Measurements from ENCODE around the gene BLACAT1. TPM values are rescaled to one million over a fixed set of nuclear protein-coding genes. Genes with fewer than 3 reads are reported as not detected.

The BLACAT1 gene
- total and polyA plus RNA-seq, 4 donors: 0.35 to 0.74 (median 0.58) TPM

DNA sequence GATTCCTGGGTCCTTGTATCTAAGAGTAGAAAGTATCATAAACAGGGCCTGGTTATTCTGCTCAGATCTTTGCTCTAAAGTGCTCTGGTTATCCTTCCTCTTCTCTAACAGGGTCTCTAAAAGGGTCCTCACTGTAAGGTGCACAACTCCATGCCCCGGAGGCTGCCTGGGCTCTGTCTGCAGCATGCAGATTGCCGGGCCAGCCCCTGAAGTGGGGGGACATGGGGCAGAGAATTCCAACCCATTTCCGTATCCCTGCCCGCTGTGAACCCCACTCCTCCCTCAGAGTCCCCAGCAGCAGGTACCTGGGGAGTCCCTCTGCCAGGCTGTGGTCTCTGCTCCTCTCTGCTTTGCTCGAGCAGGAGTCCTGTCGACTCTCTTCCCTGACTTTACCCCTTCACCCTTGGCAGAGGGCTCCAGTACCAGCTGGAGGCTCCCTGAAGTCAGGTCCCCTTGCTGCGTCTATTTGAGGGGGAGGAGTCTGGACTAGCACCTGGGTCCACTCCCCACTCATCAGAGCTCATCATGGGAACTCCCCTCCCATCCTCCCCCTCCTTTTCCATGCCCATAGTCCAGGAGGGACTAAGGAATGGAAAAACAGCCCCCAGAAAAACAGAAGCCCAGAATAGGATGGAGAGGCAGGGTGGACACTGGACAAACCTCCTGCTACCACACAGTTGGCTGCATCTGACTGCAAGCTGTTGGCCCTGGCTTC lies 12.1 kb downstream of the BLACAT1 start:
- Histone ChIP-seq H3K4me3 (no peak overlapping the region), H3K4me1 (ENCODE audit: control insufficient read depth in 5 of 5, insufficient read depth in 5 of 5, low read length in 5 of 5) (peaks cover 0 to 55% (median 20%) of the 10 kb centered on the region in 5 donors), H3K9me3 (ENCODE audit: control insufficient read depth in 4 of 4, insufficient read depth in 3 of 4, low read length in 3 of 4) (no peaks in the 10 kb centered on the region), H3K27ac (ENCODE audit: low read depth in 1 of 2, low read length in 1 of 2) (no peak overlapping the region), H3K9ac (ENCODE audit: insufficient read depth in 1 of 2, low read length in 2 of 2) (no peak overlapping the region), H3K27me3 (ENCODE audit: control insufficient read depth in 3 of 3, insufficient read depth in 3 of 3, low read length in 2 of 3) (no peaks in the 10 kb centered on the region), H3K36me3 (ENCODE audit: control insufficient read depth in 4 of 4, insufficient read depth in 4 of 4, low read length in 4 of 4) (no peaks in the 10 kb centered on the region)
- 91 to 94% methylated on average over 7 of the region's 7 CpGs for WGBS, 2 donors
- DNase-seq (no peak), ATAC-seq (ENCODE audit: insufficient read depth, low FRiP score) (no peak)
- TF ChIP-seq, protein P1, sequence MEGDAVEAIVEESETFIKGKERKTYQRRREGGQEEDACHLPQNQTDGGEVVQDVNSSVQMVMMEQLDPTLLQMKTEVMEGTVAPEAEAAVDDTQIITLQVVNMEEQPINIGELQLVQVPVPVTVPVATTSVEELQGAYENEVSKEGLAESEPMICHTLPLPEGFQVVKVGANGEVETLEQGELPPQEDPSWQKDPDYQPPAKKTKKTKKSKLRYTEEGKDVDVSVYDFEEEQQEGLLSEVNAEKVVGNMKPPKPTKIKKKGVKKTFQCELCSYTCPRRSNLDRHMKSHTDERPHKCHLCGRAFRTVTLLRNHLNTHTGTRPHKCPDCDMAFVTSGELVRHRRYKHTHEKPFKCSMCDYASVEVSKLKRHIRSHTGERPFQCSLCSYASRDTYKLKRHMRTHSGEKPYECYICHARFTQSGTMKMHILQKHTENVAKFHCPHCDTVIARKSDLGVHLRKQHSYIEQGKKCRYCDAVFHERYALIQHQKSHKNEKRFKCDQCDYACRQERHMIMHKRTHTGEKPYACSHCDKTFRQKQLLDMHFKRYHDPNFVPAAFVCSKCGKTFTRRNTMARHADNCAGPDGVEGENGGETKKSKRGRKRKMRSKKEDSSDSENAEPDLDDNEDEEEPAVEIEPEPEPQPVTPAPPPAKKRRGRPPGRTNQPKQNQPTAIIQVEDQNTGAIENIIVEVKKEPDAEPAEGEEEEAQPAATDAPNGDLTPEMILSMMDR (IDR thresholded peaks at IDR 0.05; ENCODE audit: control extremely low read depth, extremely low read depth): no peak

DNA sequence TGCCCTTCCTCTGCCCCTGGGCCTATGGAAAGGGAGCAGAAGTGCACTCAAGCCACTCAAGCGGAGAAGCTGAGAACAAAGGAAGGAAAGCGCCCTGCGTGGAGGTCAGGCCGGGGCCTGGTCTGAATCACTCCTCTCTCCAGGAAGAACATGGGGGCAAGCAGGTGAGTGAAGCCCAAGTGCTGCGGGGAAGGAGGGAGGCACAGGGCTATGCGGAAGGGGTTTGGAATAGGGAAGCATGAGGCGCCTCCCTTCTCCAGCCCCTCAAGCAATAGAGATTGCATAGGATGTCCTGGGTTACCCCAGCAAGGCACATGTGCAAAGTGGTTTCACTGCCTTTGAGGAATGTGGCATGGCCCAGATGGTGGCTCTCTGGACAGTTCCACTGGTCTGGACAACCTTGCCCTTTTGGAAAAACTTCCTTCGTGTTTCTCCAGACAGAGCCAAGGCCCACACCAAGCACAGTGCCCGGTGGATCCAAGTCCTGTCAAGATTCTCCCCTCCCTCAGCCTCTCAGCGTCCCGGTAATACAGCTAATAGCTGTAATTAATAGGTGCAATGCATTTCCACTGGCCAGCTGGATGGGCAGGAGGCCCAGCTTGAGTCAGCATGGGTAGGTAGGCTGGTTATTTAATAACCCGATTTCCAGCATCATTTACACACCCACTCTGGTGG lies 13.7 kb downstream of the BLACAT1 start:
- no peak overlapping the region for H3K9ac ChIP-seq (ENCODE audit: insufficient read depth in 1 of 2, low read length in 2 of 2)
- H3K27ac ChIP-seq (ENCODE audit: low read depth in 1 of 2, low read length in 1 of 2): peak overlapping the region in 1 of 2 donors; percentile 79
- ATAC-seq (ENCODE audit: insufficient read depth, low FRiP score) (no peak), DNase-seq (no peak)
- WGBS, 2 donors: 67 to 74% methylated on average over 12 of the region's 12 CpGs
- peaks cover 0 to 55% (median 26%) of the 10 kb centered on the region in 5 donors for H3K4me1 ChIP-seq (ENCODE audit: control insufficient read depth in 5 of 5, insufficient read depth in 5 of 5, low read length in 5 of 5)
- no peak overlapping the region for H3K4me3 ChIP-seq
- H3K9me3 ChIP-seq (ENCODE audit: control insufficient read depth in 4 of 4, insufficient read depth in 3 of 4, low read length in 3 of 4): no peaks in the 10 kb centered on the region
- no peaks in the 10 kb centered on the region for H3K27me3 ChIP-seq (ENCODE audit: control insufficient read depth in 3 of 3, insufficient read depth in 3 of 3, low read length in 2 of 3)
- no peaks in the 10 kb centered on the region for H3K36me3 ChIP-seq (ENCODE audit: control insufficient read depth in 4 of 4, insufficient read depth in 4 of 4, low read length in 4 of 4)
- TF ChIP-seq, protein P1 (IDR thresholded peaks at IDR 0.05; ENCODE audit: control extremely low read depth, extremely low read depth): no peak

GRCh38 chr1:205441716-205442050 lies 14.2 kb downstream of the BLACAT1 start:
- TF ChIP-seq, protein P1 (IDR thresholded peaks at IDR 0.05; ENCODE audit: control extremely low read depth, extremely low read depth): no peak
- Histone ChIP-seq H3K36me3 (ENCODE audit: control insufficient read depth in 4 of 4, insufficient read depth in 4 of 4, low read length in 4 of 4) (no peaks in the 10 kb centered on the region), H3K27ac (ENCODE audit: low read depth in 1 of 2, low read length in 1 of 2) (peak overlapping the region in 1 of 2 donors; percentile 79), H3K9ac (ENCODE audit: insufficient read depth in 1 of 2, low read length in 2 of 2) (peak overlapping the region in 1 of 2 donors; percentile 16), H3K9me3 (ENCODE audit: control insufficient read depth in 4 of 4, insufficient read depth in 3 of 4, low read length in 3 of 4) (no peaks in the 10 kb centered on the region), H3K4me1 (ENCODE audit: control insufficient read depth in 5 of 5, insufficient read depth in 5 of 5, low read length in 5 of 5) (peaks cover 0 to 55% (median 26%) of the 10 kb centered on the region in 5 donors), H3K4me3 (no peak overlapping the region), H3K27me3 (ENCODE audit: control insufficient read depth in 3 of 3, insufficient read depth in 3 of 3, low read length in 2 of 3) (no peaks in the 10 kb centered on the region)
- DNase-seq: no peak
- WGBS, 2 donors: 88 to 90% methylated on average over 3 of the region's 3 CpGs
- ATAC-seq (ENCODE audit: insufficient read depth, low FRiP score): no peak

Data from lung (tissue), 12 donors.